Activated CD4-positive, alpha-beta T cell treated with anti-CD3 and anti-CD28 coated beads, Interleukin-2, amount 50 U/mL, for 1 hour (primary cell): Measurements from ENCODE around the gene INTS1.

ENCODE experiments used
- DNase-seq: peaks from one replicate; pipeline ENCODE4 v3.0.0-alpha.2; 2020

Gene INTS1

DNA sequence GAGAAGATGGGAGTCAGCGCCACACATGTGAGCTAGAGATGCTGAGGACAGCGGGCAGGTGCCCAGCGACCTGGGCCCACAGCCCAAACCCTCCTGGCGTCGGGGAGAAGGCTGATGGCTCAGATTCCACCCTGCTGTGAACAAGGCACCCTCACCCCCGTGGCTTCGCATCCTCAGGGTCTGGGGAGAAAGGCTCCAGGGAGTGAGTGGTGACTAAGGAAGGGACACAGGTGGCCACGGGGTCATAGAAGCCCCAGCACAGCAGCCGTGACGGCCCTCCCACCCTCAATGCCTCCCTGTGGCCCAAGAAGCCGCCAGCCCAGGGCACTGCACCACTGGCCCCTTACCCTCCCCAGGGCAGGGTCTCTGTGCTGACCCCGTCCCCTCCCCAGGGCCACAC lies 19.6 kb downstream of the INTS1 start:
- DNase-seq: no peak

GRCh38 chr7:1483536-1484505 lies 20.4 kb downstream of the INTS1 start:
- DNase-seq: no peak

DNA sequence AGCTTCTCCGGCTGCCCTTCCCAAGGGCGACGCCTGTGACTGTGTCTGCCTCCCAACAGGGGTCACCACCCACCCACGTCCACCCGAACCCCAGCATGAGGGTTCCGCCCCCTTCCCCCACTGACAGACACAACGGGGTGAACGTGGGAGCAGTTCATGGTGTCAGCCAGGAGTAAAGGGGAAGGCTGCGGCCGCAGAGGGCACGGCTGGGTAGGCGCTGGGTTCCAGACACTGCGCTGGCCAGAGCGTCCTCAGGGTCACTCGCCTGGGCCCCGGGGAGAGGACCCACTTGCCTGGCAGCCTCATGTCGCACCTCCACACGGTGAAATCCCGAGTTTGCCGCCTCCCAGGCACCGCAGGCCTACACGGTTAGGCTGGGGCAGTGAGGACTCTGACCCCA lies 21.1 kb downstream of the INTS1 start:
- DNase-seq: no peak

GRCh38 chr7:1481300-1481699 lies 22.9 kb downstream of the INTS1 start:
- DNase-seq: no peak

DNA sequence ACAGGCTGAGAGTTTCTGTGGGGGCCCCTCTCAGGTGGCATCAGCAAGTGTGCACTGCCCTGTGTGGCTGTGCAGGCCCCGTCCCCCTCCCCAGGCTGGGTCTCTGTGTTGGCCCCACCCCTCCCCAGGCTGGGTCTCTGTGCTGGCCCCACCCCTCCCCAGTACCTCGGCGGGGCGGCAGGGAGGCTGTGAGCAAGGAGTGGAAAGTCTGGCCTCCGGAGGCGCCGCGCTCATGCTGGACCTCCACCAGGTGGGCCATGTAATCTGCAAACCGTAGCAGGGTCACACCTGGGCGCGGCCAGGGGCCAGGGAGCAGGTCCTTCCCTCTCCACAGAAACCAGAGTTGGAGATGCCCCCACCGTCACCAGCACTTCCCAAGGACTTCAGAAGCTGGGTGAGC lies 23.5 kb downstream of the INTS1 start:
- DNase-seq: no peak

- no peak for DNase-seq
Observed at GRCh38 chr7:1479287-1479686, 24.9 kb downstream of the INTS1 start.

DNA sequence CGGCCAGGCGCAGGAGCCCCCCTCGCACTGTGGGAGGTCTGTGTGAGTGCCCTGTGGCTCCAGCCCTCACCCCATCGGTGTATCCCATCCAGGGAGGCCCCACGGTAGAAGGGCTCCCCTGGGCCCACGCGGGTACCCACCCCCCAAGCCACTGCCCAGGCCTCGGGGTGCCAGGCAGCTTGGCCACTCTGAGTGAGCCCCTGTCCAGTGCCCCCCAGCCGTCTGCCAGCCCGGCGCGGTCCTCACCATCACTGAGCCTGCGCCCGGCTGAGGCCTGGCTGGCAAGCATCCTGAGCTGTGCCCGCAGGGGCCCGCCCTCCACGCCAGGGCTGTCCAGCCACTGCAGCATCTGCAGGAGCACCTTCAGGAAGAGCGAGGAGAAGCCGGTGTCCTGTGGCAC lies 25.7 kb downstream of the INTS1 start:
- DNase-seq: no peak

GRCh38 chr7:1476859-1477258 lies 27.3 kb downstream of the INTS1 start:
- no peak for DNase-seq

GRCh38 chr7:1475991-1476390 lies 28.2 kb downstream of the INTS1 start:
- DNase-seq: no peak

GRCh38 chr7:1475393-1475792 lies 28.8 kb downstream of the INTS1 start:
- DNase-seq: no peak

DNA sequence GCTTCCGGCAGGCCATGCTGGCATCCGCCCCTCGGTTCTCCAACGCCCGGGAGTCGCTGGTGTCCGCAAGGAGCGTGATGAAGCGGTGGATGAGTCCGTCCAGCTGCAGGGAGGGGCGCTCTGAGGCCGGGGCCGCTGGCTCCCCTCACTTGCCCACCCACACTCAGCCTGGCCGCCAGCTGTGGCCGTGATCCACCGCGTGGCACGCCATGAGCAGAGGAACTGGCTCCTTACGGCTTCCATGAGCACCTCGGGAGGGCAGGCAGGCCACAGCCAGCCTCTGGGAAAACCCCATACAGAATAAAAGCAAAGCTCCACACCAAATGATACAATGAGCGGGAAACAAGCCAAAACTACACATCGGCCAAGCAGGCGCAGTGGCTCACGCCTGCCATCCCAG lies 29.5 kb downstream of the INTS1 start:
- no peak for DNase-seq

DNA sequence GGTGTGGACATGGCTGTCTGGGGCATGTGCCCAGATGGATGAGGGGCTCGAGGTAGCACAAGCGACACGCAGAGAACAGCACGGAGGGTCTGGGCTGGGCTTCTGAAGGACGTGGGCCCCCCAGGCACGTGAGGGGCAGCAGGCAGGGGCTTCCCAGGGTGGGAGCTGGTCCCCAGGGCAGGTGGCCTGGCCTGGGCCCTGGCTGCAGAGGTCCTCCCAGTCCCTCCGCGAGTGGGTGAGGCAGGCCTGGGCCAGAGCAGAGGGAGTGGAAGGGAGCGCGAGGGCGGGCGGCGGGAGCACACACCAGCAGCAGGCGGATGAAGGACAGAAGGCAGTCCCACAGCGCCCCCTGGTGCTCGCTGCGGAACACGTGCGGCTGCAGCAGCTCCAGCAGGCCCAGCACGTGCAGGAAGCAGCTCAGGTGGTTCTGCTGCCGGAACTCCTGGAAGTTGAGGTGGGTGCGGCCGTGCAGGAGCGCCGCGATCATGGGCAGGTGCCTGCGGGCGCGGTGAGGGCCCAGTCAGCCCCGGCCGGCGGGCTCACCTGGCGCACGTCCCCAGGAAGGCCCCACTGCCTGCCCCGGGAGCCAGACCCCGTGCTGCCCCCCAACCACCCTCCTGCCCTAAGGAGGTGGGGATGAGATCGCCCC lies 30.2 kb downstream of the INTS1 start:
- DNase-seq: peak; percentile 89

DNA sequence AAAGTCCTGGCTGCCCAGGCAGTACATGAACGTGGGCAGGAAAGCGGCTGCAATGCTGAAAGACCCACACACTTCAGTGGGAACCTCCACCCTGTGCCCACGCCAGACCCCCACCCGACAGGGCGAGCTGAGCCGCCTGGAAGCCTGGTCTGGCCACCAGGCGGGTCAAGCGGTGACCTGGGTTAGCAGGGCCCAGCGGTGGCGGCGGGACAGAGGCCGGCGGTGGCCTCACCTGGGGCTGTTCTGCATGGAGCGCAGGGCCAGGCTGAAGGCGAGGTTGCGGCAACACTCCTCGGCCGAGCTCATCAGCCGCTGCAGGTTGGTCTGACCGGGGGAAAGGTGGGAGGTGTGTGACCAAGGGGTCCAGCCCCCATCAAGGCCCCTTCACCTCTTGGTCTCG lies 33.3 kb downstream of the INTS1 start:
- no peak for DNase-seq

GRCh38 chr7:1468643-1469298 lies 35.4 kb downstream of the INTS1 start:
- DNase-seq: no peak

DNA sequence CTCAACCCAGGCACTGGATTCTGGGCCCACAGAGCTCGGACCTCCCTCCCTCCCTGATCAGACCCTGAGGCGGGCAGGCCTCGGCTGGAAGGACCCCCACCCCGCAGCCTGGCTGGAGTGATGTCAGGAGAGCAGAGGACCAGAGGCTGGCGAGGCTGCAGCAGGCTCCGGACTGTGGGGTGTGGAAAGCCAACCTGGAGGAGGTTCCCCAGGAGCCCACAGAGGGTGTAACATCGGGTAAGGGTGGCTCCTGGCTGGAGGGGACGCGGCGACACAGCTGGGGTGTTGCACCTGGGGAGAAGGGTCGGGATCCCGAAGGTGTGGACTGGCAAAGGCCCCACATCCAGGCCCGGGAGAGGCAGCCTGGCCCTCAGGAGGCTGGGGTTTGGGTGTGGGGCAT lies 36.0 kb downstream of the INTS1 start:
- no peak for DNase-seq

- DNase-seq: no peak
Observed at GRCh38 chr7:1466524-1467271, 37.5 kb downstream of the INTS1 start.

- no peak for DNase-seq
Observed at GRCh38 chr7:1464694-1465093, 39.5 kb downstream of the INTS1 start.

GRCh38 chr7:1463676-1464223 lies 40.4 kb downstream of the INTS1 start:
- no peak for DNase-seq

DNA sequence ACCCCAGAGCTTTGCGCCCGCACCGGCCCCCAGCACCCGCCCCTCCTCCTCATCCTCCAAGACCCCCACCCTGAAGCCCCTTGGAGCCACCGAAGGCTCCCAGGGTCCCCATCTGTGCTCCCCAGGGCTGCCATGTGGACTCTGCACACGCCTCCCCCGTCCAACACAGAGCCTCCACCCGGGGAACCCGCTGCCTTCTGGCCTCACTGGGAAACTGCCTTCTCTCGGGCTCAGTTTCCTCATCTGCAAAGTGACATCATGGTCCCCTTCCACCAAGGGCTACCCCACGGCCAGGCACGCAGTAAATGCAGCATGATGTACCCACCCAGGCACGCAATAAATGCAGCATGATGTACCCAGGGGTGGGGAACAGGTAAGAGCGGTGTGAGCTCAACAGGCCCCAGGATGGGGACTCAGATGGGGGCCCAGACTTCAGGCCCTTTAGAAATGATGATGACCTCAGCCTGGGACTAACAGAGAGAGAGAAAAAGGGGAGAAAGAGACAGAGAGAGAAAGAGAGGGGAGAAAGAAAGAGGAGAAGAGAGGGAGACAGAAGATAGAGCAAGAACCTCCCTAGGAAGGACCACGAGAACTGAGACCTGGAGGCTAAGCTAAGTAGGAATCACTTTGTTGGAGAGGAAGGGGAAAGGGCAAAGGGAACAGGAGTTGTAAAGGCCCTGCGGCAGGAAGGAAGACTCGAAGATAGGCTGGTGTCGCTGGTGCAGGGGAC lies 42.4 kb downstream of the INTS1 start:
- DNase-seq: no peak

GRCh38 chr7:1460821-1461645 lies 43.2 kb downstream of the INTS1 start:
- no peak for DNase-seq
